ENCODE results near the gene COPB1. TPM values are rescaled to one million over a fixed set of nuclear protein-coding genes. Genes with fewer than 3 reads are reported as not detected.

Gene COPB1
- total and polyA plus RNA-seq, 9 donors: 43.7 to 81.5 (median 73.3) TPM

DNA sequence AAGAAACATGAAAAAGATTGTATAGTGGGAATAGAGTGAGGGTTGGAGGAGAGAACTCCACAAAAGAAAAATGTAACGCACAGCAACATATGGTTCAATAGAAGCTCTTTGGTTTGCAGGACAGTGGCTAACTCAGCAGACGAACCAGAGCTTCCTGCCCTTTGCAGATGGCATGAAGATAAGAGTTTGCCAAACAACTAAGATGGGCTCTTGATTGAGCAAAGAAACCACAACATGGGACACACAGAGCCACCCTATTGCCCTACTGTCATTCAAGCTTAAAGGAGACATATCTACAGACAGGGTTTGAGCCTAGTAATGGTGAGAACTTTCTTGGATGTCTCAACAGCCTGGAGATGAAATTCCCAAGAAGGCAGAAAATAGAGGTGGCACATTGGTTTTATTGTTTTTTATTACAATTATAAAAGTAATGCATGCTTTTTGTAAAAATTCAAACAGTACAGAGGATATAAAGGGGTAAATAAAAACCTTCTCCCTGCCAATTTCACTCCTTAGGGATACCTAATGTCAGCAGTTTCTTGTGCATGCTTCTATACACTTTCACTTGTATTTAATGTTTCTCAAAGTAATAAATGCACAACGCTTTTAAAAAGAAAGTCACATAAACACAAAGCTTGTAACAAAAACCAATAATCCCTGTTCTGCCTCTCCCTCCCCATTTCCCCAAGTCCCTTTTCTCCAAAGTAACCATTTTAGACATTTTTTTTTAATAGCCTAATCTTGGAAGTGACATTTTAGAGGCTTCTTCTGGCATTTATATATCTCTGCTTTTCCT, 63.7 kb downstream of the COPB1 start:
- TF ChIP-seq EP300 (IDR thresholded peaks at IDR 0.05): no peak
- no peak for TF ChIP-seq POLR2A (IDR thresholded peaks at IDR 0.05)
- TF ChIP-seq, protein P1, sequence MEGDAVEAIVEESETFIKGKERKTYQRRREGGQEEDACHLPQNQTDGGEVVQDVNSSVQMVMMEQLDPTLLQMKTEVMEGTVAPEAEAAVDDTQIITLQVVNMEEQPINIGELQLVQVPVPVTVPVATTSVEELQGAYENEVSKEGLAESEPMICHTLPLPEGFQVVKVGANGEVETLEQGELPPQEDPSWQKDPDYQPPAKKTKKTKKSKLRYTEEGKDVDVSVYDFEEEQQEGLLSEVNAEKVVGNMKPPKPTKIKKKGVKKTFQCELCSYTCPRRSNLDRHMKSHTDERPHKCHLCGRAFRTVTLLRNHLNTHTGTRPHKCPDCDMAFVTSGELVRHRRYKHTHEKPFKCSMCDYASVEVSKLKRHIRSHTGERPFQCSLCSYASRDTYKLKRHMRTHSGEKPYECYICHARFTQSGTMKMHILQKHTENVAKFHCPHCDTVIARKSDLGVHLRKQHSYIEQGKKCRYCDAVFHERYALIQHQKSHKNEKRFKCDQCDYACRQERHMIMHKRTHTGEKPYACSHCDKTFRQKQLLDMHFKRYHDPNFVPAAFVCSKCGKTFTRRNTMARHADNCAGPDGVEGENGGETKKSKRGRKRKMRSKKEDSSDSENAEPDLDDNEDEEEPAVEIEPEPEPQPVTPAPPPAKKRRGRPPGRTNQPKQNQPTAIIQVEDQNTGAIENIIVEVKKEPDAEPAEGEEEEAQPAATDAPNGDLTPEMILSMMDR (IDR thresholded peaks at IDR 0.05): no peak
- intact Hi-C loops (cut with DNase I): no loop called here
- H3K36me3 ChIP-seq: no peaks in the 10 kb centered on the region

DNA sequence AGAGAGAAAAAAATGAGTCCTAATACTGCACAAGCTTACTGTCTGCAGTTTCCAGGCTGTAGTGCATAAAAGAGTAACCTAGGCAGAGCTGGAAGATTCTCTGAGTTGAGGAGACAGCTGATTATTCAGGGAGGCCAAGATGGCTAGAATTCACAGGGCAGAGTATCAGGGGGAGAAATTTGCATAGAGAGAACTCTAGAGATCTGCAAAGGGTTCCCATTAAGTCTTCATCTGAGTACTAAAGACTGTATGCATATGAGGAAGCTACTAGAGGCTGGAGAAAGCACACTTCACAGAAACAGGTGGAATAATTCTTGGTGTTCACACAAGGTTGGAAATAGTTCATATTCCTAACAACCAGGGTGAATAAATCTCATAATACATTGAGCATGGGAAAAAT, 74.0 kb downstream of the COPB1 start:
- Histone ChIP-seq H3K4me1 (ENCODE audit: insufficient read depth) (peaks cover 10% of the 10 kb centered on the region), H3K27ac (no peak overlapping the region), H3K4me3 (no peak overlapping the region), H3K36me3 (no peaks in the 10 kb centered on the region), H3K27me3 (no peaks in the 10 kb centered on the region), H3K9me3 (no peaks in the 10 kb centered on the region)
- no peak for DNase-seq
- intact Hi-C loops (cut with DNase I): no loop called here
- TF ChIP-seq, protein P1 (IDR thresholded peaks at IDR 0.05): no peak

More for the DNA sequence above, 63.7 kb downstream of the COPB1 start:
- no peak for DNase-seq
- H3K4me1 ChIP-seq (ENCODE audit: insufficient read depth): no peaks in the 10 kb centered on the region
- H3K4me3 ChIP-seq: no peak overlapping the region
- WGBS, 3 donors: 78 to 82% (median 80%) methylated on average over 3 of the region's 3 CpGs
- H3K9me3 ChIP-seq: no peaks in the 10 kb centered on the region
- H3K27me3 ChIP-seq: no peaks in the 10 kb centered on the region
- H3K27ac ChIP-seq: no peak overlapping the region

DNA sequence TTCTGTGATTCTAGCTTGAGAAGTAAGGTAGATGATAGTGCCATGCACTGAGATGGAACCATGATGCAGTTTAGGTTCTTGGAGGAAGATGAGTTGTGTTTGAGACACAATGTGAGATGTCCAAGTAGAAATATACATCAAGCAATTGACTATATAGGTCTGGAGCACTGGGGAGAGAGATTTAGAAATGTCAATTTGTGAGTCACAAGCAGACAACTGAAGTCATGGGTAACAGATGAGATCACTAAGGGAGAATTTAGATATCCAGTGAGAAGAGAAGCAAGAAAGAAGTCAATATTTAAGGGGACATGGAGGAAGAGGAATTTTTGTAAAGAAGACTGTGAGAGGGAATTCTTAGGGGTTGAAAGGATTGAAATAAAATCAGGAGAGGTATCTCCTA, 75.5 kb downstream of the COPB1 start:
- intact Hi-C loops (cut with DNase I): no loop called here
- H3K9me3 ChIP-seq: no peaks in the 10 kb centered on the region
- no peak for TF ChIP-seq EP300 (IDR thresholded peaks at IDR 0.05)
- TF ChIP-seq, protein P1 (IDR thresholded peaks at IDR 0.05): no peak
- no peak for TF ChIP-seq POLR2A (IDR thresholded peaks at IDR 0.05)
- peaks cover 10% of the 10 kb centered on the region for H3K4me1 ChIP-seq (ENCODE audit: insufficient read depth)
- H3K4me3 ChIP-seq: no peak overlapping the region
- no peaks in the 10 kb centered on the region for H3K36me3 ChIP-seq
- no peak for DNase-seq
- H3K27me3 ChIP-seq: no peaks in the 10 kb centered on the region
- no peak overlapping the region for H3K27ac ChIP-seq

DNA sequence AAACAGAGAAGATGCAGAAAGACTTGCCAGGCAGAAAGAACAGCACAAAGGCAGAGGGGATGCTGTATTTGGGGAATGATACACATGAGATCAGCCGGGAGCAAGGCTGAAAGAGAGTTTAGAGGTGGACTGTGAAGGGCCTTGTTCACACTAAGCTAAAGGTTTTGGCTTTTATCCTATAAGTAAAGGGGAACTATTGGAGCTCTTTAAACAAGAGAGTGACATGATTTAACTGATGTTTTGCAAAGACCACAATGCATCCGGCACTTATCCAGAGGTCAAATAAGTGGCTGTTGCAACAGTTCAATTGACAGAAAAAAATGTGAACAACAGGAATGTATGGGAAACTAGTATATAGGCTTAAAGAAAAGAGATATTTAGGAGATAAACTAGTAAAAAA, 76.0 kb downstream of the COPB1 start:
- no peak overlapping the region for H3K4me3 ChIP-seq
- H3K36me3 ChIP-seq: no peaks in the 10 kb centered on the region
- TF ChIP-seq, protein P1 (IDR thresholded peaks at IDR 0.05): no peak
- TF ChIP-seq POLR2A (IDR thresholded peaks at IDR 0.05) (no peak), EP300 (IDR thresholded peaks at IDR 0.05) (no peak)
- peaks cover 10% of the 10 kb centered on the region for H3K4me1 ChIP-seq (ENCODE audit: insufficient read depth)
- intact Hi-C loops (cut with DNase I): no loop called here
- 53 to 66% (median 65%) methylated on average over 2 of the region's 2 CpGs for WGBS, 3 donors
- no peak overlapping the region for H3K27ac ChIP-seq
- H3K9me3 ChIP-seq: no peaks in the 10 kb centered on the region
- no peak for DNase-seq
- no peaks in the 10 kb centered on the region for H3K27me3 ChIP-seq

All from ovary (tissue), 9 donors.